ENCODE data around the gene SERPINA4. TPM values are rescaled to one million over a fixed set of nuclear protein-coding genes. Genes with fewer than 3 reads are reported as not detected.

SERPINA4 gene
- total RNA-seq, 5 donors from 2014 or later (not counting 1 experiment from before 2014, with no cell fraction given) = 0.22 TPM; not detected in 4

GRCh38 chr14:94586635-94587034 is 25.4 kb downstream of the SERPINA4 start:
- Histone ChIP-seq H3K27ac (ENCODE audit: low read length) (no peak overlapping the region), H3K36me3 (ENCODE audit: control insufficient read depth in 2 of 2, extremely low read depth in 1 of 2, insufficient read depth in 1 of 2, low read length in 1 of 2) (no peaks in the 10 kb centered on the region), H3K9me3 (no peaks in the 10 kb centered on the region), H3K4me1 (ENCODE audit: control insufficient read depth in 1 of 2, extremely low read depth in 1 of 2, insufficient read depth in 2 of 2, low read length in 2 of 2) (no peaks in the 10 kb centered on the region), H3K4me3 (ENCODE audit: control insufficient read depth in 1 of 2, extremely low read depth in 1 of 2, low read length in 1 of 2) (no peak overlapping the region), H3K27me3 (replicated peaks in 1 of 2; ENCODE audit: control insufficient read depth in 2 of 2, extremely low read depth in 1 of 2, insufficient read depth in 2 of 2, low read length in 1 of 2) (peaks cover 0 to 16% of the 10 kb centered on the region in 2 experiments)
- WGBS (ENCODE audit: insufficient coverage) = 74% methylated on average over 3 of the region's 4 CpGs
- DNase-seq = no peak
- no peaks in the 10 kb centered on the region for H3K4me1 Mint-ChIP-seq
- ChIA-PET POLR2A (no interaction called here), CTCF (no interaction called here)
- H3K27ac Mint-ChIP-seq = no peak overlapping the region
- no peak for ATAC-seq (replicated peaks in 1 of 4)
- H3K4me3 Mint-ChIP-seq = no peak overlapping the region
- no peaks in the 10 kb centered on the region for H3K36me3 Mint-ChIP-seq
- H3K9me3 Mint-ChIP-seq = peaks cover 0 to 6% (median 0%) of the 10 kb centered on the region in 3 donors
- peaks cover 0 to 8% of the 10 kb centered on the region in 2 donors for H3K27me3 Mint-ChIP-seq

- ChIA-PET CTCF (no interaction called here), POLR2A (no interaction called here)
- no peak overlapping the region for H3K27ac Mint-ChIP-seq
- Histone ChIP-seq H3K27me3 (replicated peaks in 1 of 2; ENCODE audit: control insufficient read depth in 2 of 2, extremely low read depth in 1 of 2, insufficient read depth in 2 of 2, low read length in 1 of 2) (peaks cover 0 to 16% of the 10 kb centered on the region in 2 experiments), H3K9me3 (no peaks in the 10 kb centered on the region), H3K27ac (ENCODE audit: low read length) (no peak overlapping the region), H3K36me3 (ENCODE audit: control insufficient read depth in 2 of 2, extremely low read depth in 1 of 2, insufficient read depth in 1 of 2, low read length in 1 of 2) (no peaks in the 10 kb centered on the region), H3K4me3 (ENCODE audit: control insufficient read depth in 1 of 2, extremely low read depth in 1 of 2, low read length in 1 of 2) (no peak overlapping the region), H3K4me1 (ENCODE audit: control insufficient read depth in 1 of 2, extremely low read depth in 1 of 2, insufficient read depth in 2 of 2, low read length in 2 of 2) (no peaks in the 10 kb centered on the region)
- H3K4me1 Mint-ChIP-seq = no peaks in the 10 kb centered on the region
- no peak for DNase-seq
- WGBS (ENCODE audit: insufficient coverage) = 83% methylated on average over 1 of the region's 4 CpGs
- ATAC-seq (replicated peaks in 1 of 4) = no peak
- H3K4me3 Mint-ChIP-seq = no peak overlapping the region
- H3K36me3 Mint-ChIP-seq = no peaks in the 10 kb centered on the region
- peaks cover 0 to 9% (median 0%) of the 10 kb centered on the region in 3 donors for H3K9me3 Mint-ChIP-seq
- H3K27me3 Mint-ChIP-seq = peaks cover 0 to 8% of the 10 kb centered on the region in 2 donors
Observed at GRCh38 chr14:94588311-94588710, 27.1 kb downstream of the SERPINA4 start.

DNA sequence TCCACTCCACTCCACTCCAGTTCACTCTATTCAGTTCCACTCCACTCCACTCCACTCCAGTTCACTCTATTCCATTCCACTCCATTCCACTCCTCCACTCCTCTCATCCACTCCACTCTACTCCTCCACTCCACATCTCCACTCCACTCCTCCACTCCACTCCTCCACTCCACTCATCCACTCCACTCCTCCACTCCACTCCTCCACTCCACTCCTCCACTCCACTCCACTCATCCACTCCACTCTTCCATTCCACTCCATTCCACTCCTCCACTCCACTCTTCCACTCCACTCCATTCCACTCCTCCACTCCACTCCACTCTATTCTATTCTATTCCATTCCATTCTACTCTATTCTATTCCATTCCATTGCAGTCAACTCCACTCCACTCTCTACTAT is 29.8 kb downstream of the SERPINA4 start:
- H3K27ac ChIP-seq (ENCODE audit: low read length) = no peak overlapping the region
- no peaks in the 10 kb centered on the region for H3K4me1 Mint-ChIP-seq
- no peak overlapping the region for H3K27ac Mint-ChIP-seq
- peaks cover 0 to 9% (median 0%) of the 10 kb centered on the region in 3 donors for H3K9me3 Mint-ChIP-seq
- peaks cover 0 to 13% of the 10 kb centered on the region in 2 experiments for H3K27me3 ChIP-seq (replicated peaks in 1 of 2; ENCODE audit: control insufficient read depth in 2 of 2, extremely low read depth in 1 of 2, insufficient read depth in 2 of 2, low read length in 1 of 2)
- H3K4me3 ChIP-seq (ENCODE audit: control insufficient read depth in 1 of 2, extremely low read depth in 1 of 2, low read length in 1 of 2) = no peak overlapping the region
- CTCF ChIA-PET = no interaction called here
- H3K27me3 Mint-ChIP-seq = peaks cover 13 to 14% of the 10 kb centered on the region in 2 donors
- H3K36me3 Mint-ChIP-seq = no peaks in the 10 kb centered on the region
- H3K36me3 ChIP-seq (ENCODE audit: control insufficient read depth in 2 of 2, extremely low read depth in 1 of 2, insufficient read depth in 1 of 2, low read length in 1 of 2) = no peaks in the 10 kb centered on the region
- POLR2A ChIA-PET = no interaction called here
- ATAC-seq (replicated peaks in 1 of 4) (no peak), DNase-seq (no peak)
- H3K9me3 ChIP-seq = no peaks in the 10 kb centered on the region
- no peaks in the 10 kb centered on the region for H3K4me1 ChIP-seq (ENCODE audit: control insufficient read depth in 1 of 2, extremely low read depth in 1 of 2, insufficient read depth in 2 of 2, low read length in 2 of 2)
- H3K4me3 Mint-ChIP-seq = no peak overlapping the region

DNA sequence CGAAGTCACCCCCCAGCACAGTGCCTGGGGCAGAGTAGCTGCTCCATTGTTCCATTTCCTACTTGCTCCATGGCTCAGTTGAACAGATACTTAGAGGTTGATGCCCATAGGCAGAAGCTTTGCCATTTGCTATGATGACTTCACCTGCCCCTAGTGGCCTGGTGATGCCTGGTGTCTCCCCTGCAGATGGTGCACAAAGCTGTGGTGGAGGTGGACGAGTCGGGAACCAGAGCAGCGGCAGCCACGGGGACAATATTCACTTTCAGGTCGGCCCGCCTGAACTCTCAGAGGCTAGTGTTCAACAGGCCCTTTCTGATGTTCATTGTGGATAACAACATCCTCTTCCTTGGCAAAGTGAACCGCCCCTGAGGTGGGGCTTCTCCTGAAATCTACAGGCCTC is 30.6 kb downstream of the SERPINA4 start:
- Histone ChIP-seq H3K9me3 (no peaks in the 10 kb centered on the region), H3K4me1 (ENCODE audit: control insufficient read depth in 1 of 2, extremely low read depth in 1 of 2, insufficient read depth in 2 of 2, low read length in 2 of 2) (no peaks in the 10 kb centered on the region), H3K4me3 (ENCODE audit: control insufficient read depth in 1 of 2, extremely low read depth in 1 of 2, low read length in 1 of 2) (no peak overlapping the region), H3K27ac (ENCODE audit: low read length) (no peak overlapping the region), H3K36me3 (ENCODE audit: control insufficient read depth in 2 of 2, extremely low read depth in 1 of 2, insufficient read depth in 1 of 2, low read length in 1 of 2) (no peaks in the 10 kb centered on the region), H3K27me3 (replicated peaks in 1 of 2; ENCODE audit: control insufficient read depth in 2 of 2, extremely low read depth in 1 of 2, insufficient read depth in 2 of 2, low read length in 1 of 2) (peaks cover 0 to 7% of the 10 kb centered on the region in 2 experiments)
- no peak overlapping the region for H3K27ac Mint-ChIP-seq
- H3K4me1 Mint-ChIP-seq = no peaks in the 10 kb centered on the region
- DNase-seq (no peak), ATAC-seq (replicated peaks in 1 of 4) (no peak)
- H3K36me3 Mint-ChIP-seq = no peaks in the 10 kb centered on the region
- peaks cover 0 to 9% (median 0%) of the 10 kb centered on the region in 3 donors for H3K9me3 Mint-ChIP-seq
- H3K4me3 Mint-ChIP-seq = no peak overlapping the region
- WGBS (ENCODE audit: insufficient coverage) = 80% methylated on average over 5 of the region's 8 CpGs
- CTCF ChIA-PET = no interaction called here
- peaks cover 13 to 14% of the 10 kb centered on the region in 2 donors for H3K27me3 Mint-ChIP-seq
- POLR2A ChIA-PET = no interaction called here

DNA sequence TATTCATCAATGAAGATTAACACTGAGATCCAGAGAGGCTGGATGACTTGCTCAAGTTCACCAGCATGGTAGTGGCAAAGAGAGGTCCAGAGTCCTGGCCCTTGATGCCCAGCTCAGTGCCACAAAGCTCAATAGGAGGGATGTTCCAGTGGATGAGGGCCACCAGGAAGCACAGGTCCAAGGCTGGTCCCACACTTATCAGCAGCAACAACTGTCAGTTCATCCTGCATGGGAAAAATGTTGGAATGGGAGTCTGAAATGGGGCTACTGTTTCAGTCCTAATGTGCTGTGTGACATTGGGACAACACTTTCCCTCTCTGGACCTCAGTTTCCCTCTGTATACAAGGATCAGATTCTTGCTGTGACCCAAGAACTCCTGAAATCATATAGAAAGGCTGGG is 31.2 kb downstream of the SERPINA4 start:
- no peak for ATAC-seq (replicated peaks in 1 of 4)
- POLR2A ChIA-PET = no interaction called here
- H3K27ac Mint-ChIP-seq = no peak overlapping the region
- Histone ChIP-seq H3K4me1 (ENCODE audit: control insufficient read depth in 1 of 2, extremely low read depth in 1 of 2, insufficient read depth in 2 of 2, low read length in 2 of 2) (no peaks in the 10 kb centered on the region), H3K36me3 (ENCODE audit: control insufficient read depth in 2 of 2, extremely low read depth in 1 of 2, insufficient read depth in 1 of 2, low read length in 1 of 2) (no peaks in the 10 kb centered on the region), H3K27me3 (replicated peaks in 1 of 2; ENCODE audit: control insufficient read depth in 2 of 2, extremely low read depth in 1 of 2, insufficient read depth in 2 of 2, low read length in 1 of 2) (peaks cover 0 to 7% of the 10 kb centered on the region in 2 experiments), H3K9me3 (no peaks in the 10 kb centered on the region), H3K27ac (ENCODE audit: low read length) (no peak overlapping the region), H3K4me3 (ENCODE audit: control insufficient read depth in 1 of 2, extremely low read depth in 1 of 2, low read length in 1 of 2) (no peak overlapping the region)
- H3K9me3 Mint-ChIP-seq = peaks cover 0 to 9% (median 0%) of the 10 kb centered on the region in 3 donors
- H3K4me3 Mint-ChIP-seq = no peak overlapping the region
- DNase-seq = no peak
- H3K27me3 Mint-ChIP-seq = peaks cover 10 to 14% of the 10 kb centered on the region in 2 donors
- CTCF ChIA-PET = no interaction called here
- H3K4me1 Mint-ChIP-seq = no peaks in the 10 kb centered on the region
- H3K36me3 Mint-ChIP-seq = no peaks in the 10 kb centered on the region

DNA sequence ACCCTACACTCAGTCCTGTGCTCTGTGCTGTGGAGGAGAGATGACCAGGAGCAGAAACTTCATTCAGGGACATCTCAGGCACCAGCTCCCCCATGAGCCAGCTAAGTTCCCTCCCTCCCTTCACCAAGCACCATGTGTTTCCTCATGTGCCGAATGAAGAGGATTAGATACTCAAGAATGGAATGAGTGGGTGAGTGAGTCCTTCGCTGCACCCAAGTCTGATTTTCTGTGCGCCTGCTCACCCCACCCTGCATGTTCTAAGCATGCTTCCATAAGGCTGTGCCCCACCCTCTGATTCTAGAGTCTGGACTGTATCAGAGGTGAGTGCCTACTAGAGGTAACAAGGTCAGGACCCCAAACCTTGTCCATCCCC is 32.1 kb downstream of the SERPINA4 start:
- Histone ChIP-seq H3K36me3 (ENCODE audit: control insufficient read depth in 2 of 2, extremely low read depth in 1 of 2, insufficient read depth in 1 of 2, low read length in 1 of 2) (no peaks in the 10 kb centered on the region), H3K9me3 (no peaks in the 10 kb centered on the region), H3K27ac (ENCODE audit: low read length) (no peak overlapping the region), H3K4me3 (ENCODE audit: control insufficient read depth in 1 of 2, extremely low read depth in 1 of 2, low read length in 1 of 2) (no peak overlapping the region), H3K27me3 (replicated peaks in 1 of 2; ENCODE audit: control insufficient read depth in 2 of 2, extremely low read depth in 1 of 2, insufficient read depth in 2 of 2, low read length in 1 of 2) (peaks cover 0 to 11% of the 10 kb centered on the region in 2 experiments), H3K4me1 (ENCODE audit: control insufficient read depth in 1 of 2, extremely low read depth in 1 of 2, insufficient read depth in 2 of 2, low read length in 2 of 2) (no peaks in the 10 kb centered on the region)
- ChIA-PET CTCF (no interaction called here), POLR2A (no interaction called here)
- Mint-ChIP-seq H3K4me3 (no peak overlapping the region), H3K27me3 (peaks cover 9 to 14% of the 10 kb centered on the region in 2 donors), H3K4me1 (no peaks in the 10 kb centered on the region), H3K27ac (no peak overlapping the region), H3K9me3 (peaks cover 0 to 9% (median 0%) of the 10 kb centered on the region in 3 donors), H3K36me3 (no peaks in the 10 kb centered on the region)
- no CpG with 5 or more reads among the region's 3 CpGs for WGBS (ENCODE audit: insufficient coverage)
- ATAC-seq (replicated peaks in 1 of 4) (no peak), DNase-seq (no peak)

DNA sequence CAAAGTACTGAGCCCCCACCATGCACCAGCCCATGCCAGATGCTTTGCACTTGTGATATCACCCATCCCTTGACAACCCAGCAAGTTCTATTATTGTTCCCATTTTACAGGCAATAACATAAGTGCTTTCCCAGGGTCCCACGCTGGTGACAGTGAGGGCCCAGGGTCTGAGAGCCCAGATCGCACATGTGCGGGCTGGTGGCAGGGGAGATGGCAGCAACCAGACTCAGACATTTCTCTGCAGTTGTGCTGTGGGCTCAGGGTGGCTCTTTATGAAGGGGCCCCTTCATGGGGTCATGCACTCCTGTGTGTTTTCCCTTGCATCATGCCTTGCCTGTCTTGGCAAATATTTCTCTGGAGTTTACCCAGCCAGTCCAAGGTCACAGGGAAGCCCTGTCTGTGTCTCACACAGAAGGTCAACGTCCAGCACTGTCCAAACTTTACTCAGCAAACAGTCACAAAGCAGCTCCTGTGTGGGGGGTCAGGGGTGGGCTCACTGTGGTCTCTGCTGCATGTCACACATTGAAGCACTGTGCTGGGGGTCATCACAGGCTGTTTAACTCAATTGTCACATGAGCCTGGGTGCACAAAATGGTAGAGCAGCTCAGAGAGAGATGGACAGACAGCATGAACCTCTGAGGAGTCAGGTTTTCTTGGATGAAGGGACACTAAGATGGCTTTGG is 32.6 kb downstream of the SERPINA4 start:
- DNase-seq (no peak), ATAC-seq (replicated peaks in 1 of 4) (no peak)
- Mint-ChIP-seq H3K27ac (no peak overlapping the region), H3K4me1 (no peaks in the 10 kb centered on the region), H3K4me3 (no peak overlapping the region), H3K27me3 (peaks cover 8 to 18% of the 10 kb centered on the region in 2 donors), H3K9me3 (peaks cover 0 to 9% (median 0%) of the 10 kb centered on the region in 3 donors), H3K36me3 (no peaks in the 10 kb centered on the region)
- ChIA-PET POLR2A (no interaction called here), CTCF (no interaction called here)
- H3K27me3 ChIP-seq (replicated peaks in 1 of 2; ENCODE audit: control insufficient read depth in 2 of 2, extremely low read depth in 1 of 2, insufficient read depth in 2 of 2, low read length in 1 of 2) = peaks cover 0 to 11% of the 10 kb centered on the region in 2 experiments
- WGBS (ENCODE audit: insufficient coverage) = 82% methylated on average over 3 of the region's 4 CpGs
- no peaks in the 10 kb centered on the region for H3K9me3 ChIP-seq
- H3K27ac ChIP-seq (ENCODE audit: low read length) = no peak overlapping the region
- no peak overlapping the region for H3K4me3 ChIP-seq (ENCODE audit: control insufficient read depth in 1 of 2, extremely low read depth in 1 of 2, low read length in 1 of 2)
- no peaks in the 10 kb centered on the region for H3K36me3 ChIP-seq (ENCODE audit: control insufficient read depth in 2 of 2, extremely low read depth in 1 of 2, insufficient read depth in 1 of 2, low read length in 1 of 2)
- no peaks in the 10 kb centered on the region for H3K4me1 ChIP-seq (ENCODE audit: control insufficient read depth in 1 of 2, extremely low read depth in 1 of 2, insufficient read depth in 2 of 2, low read length in 2 of 2)

Measured in T-cell (primary cell).